ENCODE results near the gene SKAP1.
A peak's percentile ranks its signal among the peaks of the same experiment; 100 is the strongest.

DNA sequence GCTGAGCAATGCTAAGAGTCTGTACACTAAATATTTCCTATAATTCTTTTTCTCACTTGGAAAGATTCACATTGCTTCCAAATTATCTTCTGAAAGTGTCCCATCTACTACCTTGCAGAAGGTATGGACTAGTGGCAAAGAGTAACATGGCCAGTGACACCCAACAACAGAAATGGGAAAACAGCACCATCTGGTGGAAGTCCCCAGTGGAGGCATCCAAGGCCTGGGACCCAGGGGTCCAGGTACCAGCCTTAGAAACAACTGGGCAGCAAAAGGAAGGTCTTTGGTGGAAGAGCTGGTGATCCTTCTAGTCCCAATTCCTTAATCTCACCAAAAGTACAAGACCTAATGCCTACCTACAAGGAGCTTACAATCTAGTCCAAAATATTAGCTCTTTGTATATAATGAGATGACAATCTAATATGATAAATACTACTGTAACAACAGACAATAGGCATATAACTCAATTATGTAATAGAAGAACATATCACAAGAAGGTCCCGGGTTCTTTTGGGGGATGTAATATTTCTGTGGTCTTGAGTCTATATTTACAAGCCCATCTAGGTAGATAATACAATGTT, 55.3 kb downstream of the SKAP1 start:
- no peak for TF ChIP-seq ZFX (IDR thresholded peaks at IDR 0.05)
- peak; percentile 80 for TF ChIP-seq CTCF (conservative IDR thresholded peaks at IDR 0.05)

Data from C4-2B (cell line).